ENCODE results near the gene ACY1.

DNA sequence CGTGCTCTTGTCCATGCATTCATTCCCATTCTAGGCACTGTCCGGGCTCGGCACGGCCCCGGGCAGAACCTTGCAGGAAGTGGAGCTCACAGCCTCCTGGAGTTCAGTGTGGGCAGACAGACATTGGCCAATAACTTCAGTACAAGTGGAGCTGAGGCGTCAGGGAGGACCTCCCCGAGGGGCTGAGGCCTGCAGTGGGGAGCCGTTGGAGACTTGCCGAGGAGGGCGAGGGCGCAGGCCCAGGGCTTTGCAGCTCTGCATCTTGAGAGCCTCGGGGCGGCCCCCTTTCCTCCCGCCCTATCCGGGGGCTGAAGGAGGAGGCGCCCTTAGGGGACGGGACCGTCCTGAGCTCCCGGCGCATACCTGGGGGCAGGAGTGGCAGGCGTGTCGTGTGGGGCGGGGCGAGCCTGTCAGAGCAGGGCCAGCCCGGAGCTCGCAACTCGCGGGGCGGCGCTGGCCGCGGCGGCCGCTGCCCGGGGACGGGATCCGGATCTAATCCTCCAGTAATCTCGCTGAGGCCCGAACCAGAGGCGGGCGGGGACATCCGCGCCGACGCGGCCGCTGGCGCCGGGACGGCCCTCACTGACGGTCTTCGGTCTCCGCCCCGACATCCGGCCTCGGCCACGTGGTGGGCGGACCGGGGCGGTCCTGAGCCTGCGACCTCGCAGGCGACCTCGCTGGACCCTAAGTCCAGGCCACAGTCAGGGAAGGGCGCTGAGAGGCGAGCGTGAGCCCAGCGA is at the start of gene ACY1:
- TF ChIP-seq, protein P1, sequence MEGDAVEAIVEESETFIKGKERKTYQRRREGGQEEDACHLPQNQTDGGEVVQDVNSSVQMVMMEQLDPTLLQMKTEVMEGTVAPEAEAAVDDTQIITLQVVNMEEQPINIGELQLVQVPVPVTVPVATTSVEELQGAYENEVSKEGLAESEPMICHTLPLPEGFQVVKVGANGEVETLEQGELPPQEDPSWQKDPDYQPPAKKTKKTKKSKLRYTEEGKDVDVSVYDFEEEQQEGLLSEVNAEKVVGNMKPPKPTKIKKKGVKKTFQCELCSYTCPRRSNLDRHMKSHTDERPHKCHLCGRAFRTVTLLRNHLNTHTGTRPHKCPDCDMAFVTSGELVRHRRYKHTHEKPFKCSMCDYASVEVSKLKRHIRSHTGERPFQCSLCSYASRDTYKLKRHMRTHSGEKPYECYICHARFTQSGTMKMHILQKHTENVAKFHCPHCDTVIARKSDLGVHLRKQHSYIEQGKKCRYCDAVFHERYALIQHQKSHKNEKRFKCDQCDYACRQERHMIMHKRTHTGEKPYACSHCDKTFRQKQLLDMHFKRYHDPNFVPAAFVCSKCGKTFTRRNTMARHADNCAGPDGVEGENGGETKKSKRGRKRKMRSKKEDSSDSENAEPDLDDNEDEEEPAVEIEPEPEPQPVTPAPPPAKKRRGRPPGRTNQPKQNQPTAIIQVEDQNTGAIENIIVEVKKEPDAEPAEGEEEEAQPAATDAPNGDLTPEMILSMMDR (IDR thresholded peaks at IDR 0.05; ENCODE audit: low read length), result no peak
- no peak for TF ChIP-seq EZH2phosphoT487 (IDR thresholded peaks at IDR 0.05; ENCODE audit: low read length)
- no peak for TF ChIP-seq EZH2 (optimal IDR thresholded peaks at IDR 0.05; ENCODE audit: low read depth, low read length)

Measured in MM.1S (cell line).